CD4-positive, alpha-beta T cell treated with Interleukin-4 for 1 hour (primary cell): ENCODE measurements around the gene PHF1.

Experiments used
- DNase-seq, 2 donors: peaks; one replicate each; pipeline ENCODE4 v3.0.0-alpha.2; 2020 to 2022

PHF1 gene

GRCh38 chr6:33418690-33419291 is 8.0 kb downstream of the PHF1 start:
- DNase-seq = peak; percentile 82 to 88

GRCh38 chr6:33419580-33420490 is 9.0 kb downstream of the PHF1 start, which contains the start of gene SYNGAP1:
Gene SYNGAP1 (plus strand): TSS chr6:33420065. CDS start chr6:33420265, 200 bp downstream.
- DNase-seq = peak; percentile 51 to 63

- DNase-seq = no peak
Observed at GRCh38 chr6:33420491-33421343, 9.9 kb downstream of the PHF1 start.

GRCh38 chr6:33421344-33421643 is 10.5 kb downstream of the PHF1 start:
- DNase-seq = no peak

GRCh38 chr6:33423777-33424176 is 13.0 kb downstream of the PHF1 start:
- no peak for DNase-seq

GRCh38 chr6:33424855-33425667 is 14.2 kb downstream of the PHF1 start:
- DNase-seq = no peak

GRCh38 chr6:33425668-33426577 is 15.1 kb downstream of the PHF1 start:
- peak; percentile 90 to 93 for DNase-seq

GRCh38 chr6:33426590-33427511 is 16.0 kb downstream of the PHF1 start:
- DNase-seq = peak; percentile 76 to 87

- DNase-seq = peak; percentile 66 to 77
Observed at GRCh38 chr6:33427585-33428223, 16.9 kb downstream of the PHF1 start.

GRCh38 chr6:33428224-33428965 is 17.6 kb downstream of the PHF1 start:
- DNase-seq = peak; percentile 43 to 58

- DNase-seq = no peak
Observed at GRCh38 chr6:33428966-33429749, 18.3 kb downstream of the PHF1 start.

- peak in 1 of 2 donors; percentile 63 for DNase-seq
Observed at GRCh38 chr6:33429750-33430052, 18.9 kb downstream of the PHF1 start.

- peak in 1 of 2 donors; percentile 56 for DNase-seq
Observed at GRCh38 chr6:33430334-33430733, 19.5 kb downstream of the PHF1 start.

- DNase-seq = peak; percentile 89 to 90
Observed at GRCh38 chr6:33430991-33431879, 20.4 kb downstream of the PHF1 start.

- DNase-seq = peak; percentile 16 to 38
Observed at GRCh38 chr6:33431880-33432541, 21.2 kb downstream of the PHF1 start.

- no peak for DNase-seq
Observed at GRCh38 chr6:33432546-33432945, 21.7 kb downstream of the PHF1 start.
